K562 (cell line): ENCODE measurements around the gene PAM. TPM values are rescaled to one million over a fixed set of nuclear protein-coding genes. Genes with fewer than 3 reads are reported as not detected.

Source experiments
- KHSRP ChIP-seq: fragments of 450-650 bp; IDR thresholded peaks from 2 replicates; pipeline ENCODE4 v1.6.1; 2017
- MTA2 ChIP-seq: fragments of 450-650 bp; IDR thresholded peaks from 2 replicates; pipeline ENCODE4 v1.6.1; 2016; ENCODE audit warnings: low read depth
- RAD51 ChIP-seq: fragments of 450-650 bp; IDR thresholded peaks from 2 replicates; pipeline ENCODE4 v1.7.1; 2016; ENCODE audit warnings: low read depth, mild to moderate bottlenecking, borderline replicate concordance
- RERE ChIP-seq: sonication (generic); formaldehyde crosslinking; IDR thresholded peaks from 2 replicates; pipeline ENCODE4 v1.8.0; 2023; ENCODE audit warnings: missing genetic modification reagents, mild to moderate bottlenecking, borderline replicate concordance
- SNRNP70 ChIP-seq: fragments of 200-400 bp; formaldehyde crosslinking; optimal IDR thresholded peaks from 2 replicates; pipeline ENCODE3; 2017; ENCODE audit warnings: low read depth, low read length
- SRSF3 ChIP-seq: fragments of 200-400 bp; formaldehyde crosslinking; IDR thresholded peaks from 2 replicates; pipeline ENCODE4 v1.6.1; 2016; ENCODE audit warnings: mild to moderate bottlenecking, low read length, moderate library complexity; ENCODE audit not compliant: insufficient read depth
- ZFP36 ChIP-seq: fragments of 150-350 bp; IDR thresholded peaks from 2 replicates; pipeline ENCODE4 v1.6.1; 2018; ENCODE audit warnings: low read length, low read depth; ENCODE audit not compliant: partially characterized antibody
- ZNF41 ChIP-seq: fragments of 250-450 bp; sonication (Bioruptor Pico); conservative IDR thresholded peaks from 2 replicates; pipeline ENCODE4 v1.4.0; 2020; ENCODE audit warnings: mild to moderate bottlenecking
- polyA plus RNA-seq, 8 experiments: library from polyadenylated mRNA; depleted of rRNA in 4 of 8; stranded (reverse) in 5 of 8; unstranded in 3 of 8; fragments of >200 nt; fragmentation: Nextera tagmentation in 2 of 8; fragmentation: Illumina TruSeq in 1 of 8; extraction: Ambion mirVana in 2 of 8; extraction: Trizol in 1 of 8; gene quantifications; 2 replicates each; pipeline versions ENCODE4 v1.2.1 to v1.2.3, GENCODE V29; 2011 to 2014; ENCODE audit warnings: inconsistent platforms in 1 of 8, missing spikeins in 1 of 8
- total RNA-seq, 7 experiments: library from RNA; depleted of rRNA in 6 of 7; stranded (reverse); fragments of >200 nt in 6 of 7; fragmentation: Illumina TruSeq in 2 of 7; extraction: Trizol in 2 of 7; gene quantifications; 2 replicates each; pipeline versions ENCODE4 v1.2.1 to v1.2.3, GENCODE V29; 2011 to 2021; ENCODE audit warnings: low replicate concordance in 1 of 7

The PAM gene
- total and polyA plus RNA-seq, 9 of the 15 experiments (the other 6 are each of a cell fraction or from before 2014, with no cell fraction given) = 0.39 to 3.1 (median 0.77) TPM

- TF ChIP-seq ZNF41 (no peak), MTA2 (no peak), KHSRP (no peak), RERE (CRISPR knock-in tag) (no peak), ZFP36 (no peak), RAD51 (no peak), SNRNP70 (no peak), SRSF3 (no peak)
Observed at GRCh38 chr5:102902647-102903046, 147.5 kb downstream of the PAM start (continued).
